Measurements from ENCODE around the gene H2AZ2.
"Not testable (repeated sequence)": the region's sequence is repeated elsewhere in the genome, so short reads cannot be mapped to it uniquely, and the experiment has no call there.

Gene H2AZ2

GRCh38 chr7:44785218-44785617, 62.7 kb downstream of the H2AZ2 start:
- DNase-seq (ENCODE audit: low read depth, low spot score) = not testable (repeated sequence)

GRCh38 chr7:44784364-44784763, 63.5 kb downstream of the H2AZ2 start:
- no peak for DNase-seq (ENCODE audit: low read depth, low spot score)

- DNase-seq (ENCODE audit: low read depth, low spot score) = no peak
Measured at GRCh38 chr7:44783407-44783806, 64.5 kb downstream of the H2AZ2 start.

- DNase-seq (ENCODE audit: low read depth, low spot score) = no peak
Measured at GRCh38 chr7:44782460-44782859, 65.4 kb downstream of the H2AZ2 start.
